GM21576 (cell line): ENCODE results near the gene MAGOHB.

Experiments used
- ATAC-seq: cut with Tn5 transposase; IDR thresholded peaks from one replicate; pipeline ENCODE4 v1.9.1; 2021; ENCODE audit warnings: mild to moderate bottlenecking, moderate library complexity; ENCODE audit not compliant: unreplicated experiment

The MAGOHB gene

DNA sequence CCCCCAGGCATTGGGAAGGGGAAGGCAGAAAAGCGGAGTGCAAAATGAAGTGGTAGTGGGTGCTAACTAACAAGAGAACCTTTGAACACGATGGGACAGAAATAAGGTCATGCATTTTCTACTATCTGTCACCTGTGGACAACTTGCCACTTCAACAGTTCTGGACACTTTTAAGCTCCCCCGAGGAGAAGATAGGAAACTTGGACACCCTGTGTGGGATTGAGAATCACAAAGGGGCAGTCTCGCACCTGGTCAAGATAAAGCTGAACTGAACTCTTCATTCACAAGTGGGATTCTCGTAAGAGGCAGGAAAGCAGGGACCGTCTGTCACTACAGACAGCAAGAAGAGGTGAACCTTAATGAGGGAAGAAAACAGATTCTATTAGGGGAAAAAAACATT is 56.1 kb downstream of the MAGOHB start:
- no peak for ATAC-seq

DNA sequence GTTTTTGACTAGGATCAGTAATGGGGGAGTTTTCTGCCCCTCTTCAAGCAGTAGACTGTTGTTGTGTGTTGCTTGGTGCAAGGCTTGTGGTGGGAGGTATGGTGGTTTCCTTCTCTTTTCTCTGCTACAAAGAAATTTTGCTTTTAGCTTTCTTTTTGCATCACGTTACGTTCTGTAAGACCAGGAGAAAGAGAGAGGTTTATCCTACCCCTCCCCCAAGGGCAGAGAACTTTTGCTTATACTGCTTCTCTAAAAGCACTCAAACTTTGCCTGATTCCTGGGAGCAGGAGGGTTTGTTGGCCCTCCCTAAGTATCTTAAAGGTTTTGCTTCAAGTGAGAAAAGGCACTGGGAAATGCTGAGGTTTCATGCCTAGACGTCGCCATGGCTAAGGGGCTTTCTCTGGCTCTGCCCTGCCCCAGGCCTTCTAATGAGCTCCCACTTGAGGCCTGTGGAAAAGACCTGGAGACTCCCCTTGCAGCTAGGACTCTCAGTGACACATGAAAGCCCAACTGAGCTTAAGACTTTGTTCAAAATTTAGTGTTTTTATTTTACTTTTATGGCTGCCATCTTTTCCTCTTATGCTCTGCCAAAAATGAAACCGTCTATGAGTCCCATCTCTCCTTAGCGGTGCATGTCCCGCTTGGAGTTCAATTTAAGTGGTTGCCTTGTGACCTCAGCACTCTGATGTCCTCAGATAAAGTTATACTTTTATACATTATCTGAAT is 58.5 kb downstream of the MAGOHB start:
- no peak for ATAC-seq

- no peak for ATAC-seq
Observed at GRCh38 chr12:10554228-10554755, 59.1 kb downstream of the MAGOHB start.
